HG03025 (cell line): ENCODE results near the gene ZNF428.
"Not testable (repeated sequence)": the region's sequence is repeated elsewhere in the genome, so short reads cannot be mapped to it uniquely, and the experiment has no call there.

Experiments
- ATAC-seq: cut with Tn5 transposase; IDR thresholded peaks from one replicate; pipeline ENCODE4 v1.9.1; 2021; ENCODE audit warnings: mild to moderate bottlenecking, moderate library complexity; ENCODE audit not compliant: unreplicated experiment, low FRiP score

ZNF428 gene

DNA sequence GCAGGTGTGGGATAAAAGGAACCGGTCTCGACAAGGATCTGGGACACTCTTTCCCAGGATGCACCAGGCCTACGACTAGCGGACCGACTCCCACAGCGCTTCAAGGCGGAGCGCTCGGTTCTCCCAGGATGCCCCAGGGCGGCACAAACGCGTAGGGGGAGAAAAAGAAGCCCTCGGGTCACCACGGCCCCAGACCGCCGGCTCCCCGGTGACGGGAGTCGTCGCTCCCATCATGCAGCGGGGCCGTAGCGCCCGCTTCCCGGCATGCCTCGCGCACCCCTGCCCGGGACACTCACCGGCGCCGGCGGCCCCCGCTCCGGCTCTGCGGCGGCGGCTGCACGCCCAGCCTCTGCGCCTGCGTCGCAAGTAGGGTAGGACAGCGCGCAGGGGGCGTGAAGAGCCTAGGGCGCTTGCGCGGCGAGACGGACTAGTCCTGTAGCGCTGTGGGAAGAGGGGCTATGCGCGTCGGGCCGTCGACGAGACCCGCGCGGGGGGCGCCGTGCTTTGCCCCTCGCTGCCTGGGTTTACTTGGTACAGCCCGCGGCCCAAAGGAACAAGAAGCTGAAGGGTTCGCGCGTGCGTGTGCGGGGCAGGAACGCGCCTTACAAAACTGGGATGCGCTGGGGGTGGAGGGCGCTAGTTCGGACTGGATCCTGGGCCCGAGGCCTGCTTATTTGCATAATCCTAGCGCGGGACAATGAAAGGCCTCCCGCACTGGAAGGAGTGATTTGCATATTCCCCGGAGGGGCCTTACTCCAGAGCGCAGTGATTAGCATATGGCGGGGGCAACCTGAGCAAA, at the start of gene ZNF428:
Gene ZNF428, minus strand, starts transcription at position 368 of the 799 bp plus-strand sequence. CDS start 5,325 bp downstream, outside the sequence.
- peak; percentile 71 for ATAC-seq

GRCh38 chr19:43668406-43669109, 49.1 kb upstream of the ZNF428 start:
- peak; percentile 85 for ATAC-seq

DNA sequence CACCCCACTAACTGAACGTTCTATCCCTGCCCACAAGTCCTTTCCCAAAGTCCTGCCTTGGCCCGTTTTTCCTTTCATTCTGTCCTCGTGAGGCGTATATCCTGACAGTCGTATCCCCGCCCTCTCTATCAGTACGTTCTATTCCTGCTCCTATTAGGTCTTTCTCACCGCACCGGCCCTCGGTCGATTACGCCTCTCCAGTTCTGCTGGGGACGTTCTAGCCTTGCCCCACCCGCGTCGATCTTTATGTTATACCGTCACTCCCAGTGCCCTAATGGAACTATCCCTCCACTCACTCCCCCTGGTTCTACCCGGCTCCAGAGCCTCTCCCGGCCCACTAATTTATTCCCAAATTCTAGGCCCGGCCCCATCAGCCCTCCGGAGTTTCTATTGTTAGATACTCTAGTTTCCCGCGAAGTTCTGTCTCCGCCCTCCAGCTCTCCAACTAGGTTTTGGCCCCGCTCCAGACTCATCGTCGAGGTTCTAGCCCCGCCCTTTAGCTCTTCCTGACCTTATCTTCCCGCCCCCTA, 48.5 kb upstream of the ZNF428 start:
- no peak for ATAC-seq

GRCh38 chr19:43667126-43667875, 47.9 kb upstream of the ZNF428 start:
- no peak for ATAC-seq

DNA sequence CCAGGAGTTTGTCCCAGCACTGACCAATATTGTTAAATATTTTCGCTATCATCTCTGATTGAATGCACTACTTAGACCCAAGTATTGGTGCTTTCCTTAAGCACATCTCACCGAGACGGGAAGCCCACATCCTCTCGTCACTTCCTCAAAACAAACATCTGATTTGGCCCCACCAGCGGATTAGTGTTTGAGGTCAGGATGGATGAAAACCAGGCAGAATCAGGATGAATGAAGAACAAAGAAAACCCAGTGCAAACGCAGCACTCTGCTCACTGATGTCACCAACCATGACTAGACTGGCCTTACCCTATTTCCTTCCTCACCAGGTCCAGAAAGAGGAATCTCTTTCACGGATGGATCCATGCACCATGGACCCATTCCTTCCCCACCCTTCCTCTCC, 44.6 kb upstream of the ZNF428 start:
- ATAC-seq, result no peak

DNA sequence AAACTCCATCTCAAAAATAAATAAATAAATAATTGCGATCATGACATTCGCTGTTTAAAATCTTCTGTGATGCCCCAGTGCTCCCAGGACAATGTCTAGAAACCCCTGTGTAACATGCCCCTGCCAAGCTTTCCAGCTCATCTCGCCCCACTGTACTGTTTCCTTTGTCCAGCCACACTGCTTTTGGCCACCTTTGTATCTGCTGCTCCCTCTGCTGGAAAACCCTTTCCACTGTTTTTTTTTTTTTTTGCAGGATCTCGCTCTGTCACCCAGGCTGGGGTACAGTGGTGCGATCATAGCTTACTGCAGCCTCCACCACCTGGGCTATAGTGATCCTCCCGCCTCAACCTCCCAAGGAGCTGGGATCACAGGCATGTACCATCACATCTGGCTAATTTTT, 43.1 kb upstream of the ZNF428 start:
- ATAC-seq, result no peak

GRCh38 chr19:43660971-43661360, 41.5 kb upstream of the ZNF428 start:
- no peak for ATAC-seq

DNA sequence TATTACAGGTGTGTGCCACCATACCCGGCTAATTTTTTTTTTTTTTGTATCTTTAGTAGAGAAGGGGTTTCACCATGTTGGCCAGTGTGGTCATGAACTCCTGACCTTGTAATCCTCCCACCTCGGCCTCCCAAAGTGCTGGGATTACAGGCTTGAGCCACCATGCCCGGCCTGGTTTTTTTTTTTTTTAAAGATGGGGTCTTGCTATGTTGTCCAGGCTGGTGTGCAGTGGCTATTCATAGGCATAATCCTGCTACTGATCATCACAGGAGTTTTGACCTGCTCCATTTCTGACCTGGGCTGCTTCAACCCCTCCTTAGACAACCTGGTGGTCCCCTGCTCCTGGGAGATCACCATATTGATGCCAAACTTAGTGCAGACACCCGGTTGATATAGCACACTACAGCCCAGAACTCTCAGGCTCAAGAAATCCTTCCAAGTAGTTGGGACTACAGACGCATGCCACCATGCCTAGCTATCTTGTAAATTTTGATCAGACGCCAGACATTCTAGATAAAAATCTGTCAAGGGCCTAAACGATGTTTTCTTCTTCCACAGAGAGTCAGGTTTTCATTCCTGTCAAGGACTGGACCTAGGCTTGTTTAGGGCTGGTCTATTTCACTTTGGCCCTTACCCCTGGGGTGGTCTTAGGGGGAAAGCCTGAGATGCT, 41.0 kb upstream of the ZNF428 start:
- no peak for ATAC-seq

GRCh38 chr19:43658494-43658893, 39.1 kb upstream of the ZNF428 start:
- no peak for ATAC-seq

GRCh38 chr19:43658001-43658400, 38.6 kb upstream of the ZNF428 start:
- ATAC-seq, result no peak

GRCh38 chr19:43656436-43656835, 37.0 kb upstream of the ZNF428 start:
- ATAC-seq, result no peak

- ATAC-seq, result no peak
These were observed 33.1 kb upstream of the ZNF428 start for GRCh38 chr19:43652546-43652874.

DNA sequence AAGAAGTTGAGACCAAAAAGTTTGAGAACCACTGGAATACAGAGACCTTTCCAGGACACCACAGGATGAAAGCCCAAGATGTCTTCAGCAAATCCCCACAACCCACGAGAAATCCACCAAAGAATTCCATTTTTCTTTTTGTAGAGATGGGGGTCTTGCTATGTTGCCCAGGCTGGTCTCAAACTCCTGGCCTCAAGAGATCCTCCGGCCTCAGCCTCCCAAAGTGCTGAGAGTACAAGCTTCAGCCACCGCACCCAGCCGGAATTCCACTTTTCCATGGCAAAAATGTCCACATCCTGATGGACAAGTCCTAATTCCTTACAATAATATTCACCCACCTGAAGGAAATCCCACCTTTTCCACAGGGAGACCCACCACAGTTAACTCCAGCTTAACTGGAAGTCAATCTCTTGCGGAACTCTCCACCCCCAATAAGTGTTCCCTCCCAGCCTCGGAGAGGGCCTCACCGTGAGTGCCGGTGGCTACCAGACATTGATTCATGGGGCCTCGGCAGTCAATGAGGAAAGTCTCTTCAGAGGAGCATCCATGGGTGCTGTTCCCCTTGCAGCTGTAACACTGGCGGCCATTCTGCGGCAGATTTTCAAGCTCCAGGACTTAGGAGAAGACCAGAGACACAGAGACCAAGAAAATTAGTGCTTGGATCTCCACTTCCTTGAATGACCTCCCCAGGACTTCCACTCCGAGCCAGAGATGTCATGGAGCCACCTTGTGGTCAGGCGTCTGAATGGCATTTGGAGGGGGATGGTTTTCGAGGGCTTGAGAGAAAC, 32.5 kb upstream of the ZNF428 start:
- no peak for ATAC-seq

DNA sequence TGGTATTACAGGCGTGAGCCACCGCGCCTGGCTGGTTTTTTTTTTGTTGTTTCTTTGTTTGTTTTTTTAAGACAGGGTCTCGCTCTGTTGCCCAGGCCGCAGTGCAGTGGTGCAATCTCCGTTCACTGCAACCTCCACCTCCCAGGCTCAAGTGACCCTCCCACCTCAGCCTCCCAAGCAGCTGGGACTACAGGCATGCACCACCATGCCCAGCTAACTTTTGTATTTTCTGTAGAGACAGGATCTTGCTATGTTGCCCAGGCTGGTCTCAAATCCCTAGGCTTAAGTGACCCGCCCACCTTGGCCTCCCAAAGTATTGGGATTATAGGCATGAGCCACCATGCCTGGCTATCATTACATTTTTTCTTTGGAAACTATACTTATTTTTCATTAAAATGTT, 30.8 kb upstream of the ZNF428 start:
- not testable (repeated sequence) for ATAC-seq

DNA sequence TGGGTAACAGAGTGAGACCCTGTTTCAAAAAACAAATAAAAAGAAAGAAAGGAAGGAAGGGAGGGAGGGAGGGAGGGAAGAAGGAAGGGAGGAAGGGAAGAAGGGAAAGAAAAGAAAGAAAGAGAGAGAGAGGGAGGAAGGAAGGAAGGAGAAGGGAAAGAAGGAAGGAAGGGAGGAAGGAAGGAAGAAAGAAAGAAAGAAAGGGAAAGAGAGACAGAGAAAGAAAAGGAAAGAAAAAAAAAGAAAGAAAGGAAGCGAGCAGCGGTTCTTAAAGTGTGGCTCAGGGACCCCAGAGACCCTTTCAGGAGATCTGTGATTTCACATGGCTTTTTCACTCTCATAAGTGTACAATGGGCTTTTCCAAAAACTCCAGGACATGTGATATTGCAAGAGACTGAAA, 30.1 kb upstream of the ZNF428 start:
- ATAC-seq, result no peak

- no peak for ATAC-seq
These were observed 29.2 kb upstream of the ZNF428 start for GRCh38 chr19:43648633-43649032.

- ATAC-seq, result no peak
These were observed 24.8 kb upstream of the ZNF428 start for GRCh38 chr19:43644181-43644580.

DNA sequence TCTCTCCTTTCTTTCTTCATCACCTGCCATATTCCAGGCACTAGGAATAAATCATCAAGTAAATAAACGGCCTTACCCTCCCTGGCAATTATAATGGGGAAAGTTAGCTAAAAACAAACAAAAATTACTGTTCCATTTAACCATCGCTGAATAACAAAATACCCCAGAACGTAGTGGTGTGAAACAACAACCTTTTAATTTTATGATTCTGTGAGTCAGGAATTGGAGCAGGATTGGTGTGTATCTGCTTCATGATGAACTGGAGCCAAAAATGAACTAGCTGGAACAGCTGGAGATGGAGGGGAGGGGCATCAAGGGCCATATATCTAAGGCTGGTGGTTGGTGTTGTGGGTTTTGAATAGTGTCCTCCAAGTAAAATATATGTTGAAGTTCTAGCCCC, 23.9 kb upstream of the ZNF428 start:
- ATAC-seq, result no peak

DNA sequence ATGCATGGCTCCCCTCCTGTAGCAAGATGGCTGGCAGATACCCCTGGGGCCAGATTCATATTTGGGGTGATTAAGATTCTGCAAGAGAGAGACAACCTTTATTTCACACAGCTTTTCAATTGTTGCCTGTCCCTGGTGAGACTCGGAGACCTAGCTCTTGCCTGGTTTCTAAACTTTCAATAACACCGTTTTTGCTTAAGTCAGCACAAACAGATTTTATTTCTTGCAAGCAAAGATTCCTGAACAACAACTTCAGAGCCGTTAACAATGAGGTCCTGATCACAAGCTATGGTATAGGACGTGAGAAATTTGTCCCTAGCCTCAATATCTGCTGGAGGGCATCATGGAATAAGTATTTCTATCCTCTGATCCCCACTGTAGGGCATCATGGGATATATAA, 23.1 kb upstream of the ZNF428 start:
- no peak for ATAC-seq

GRCh38 chr19:43641333-43641732, 21.9 kb upstream of the ZNF428 start:
- no peak for ATAC-seq
